Measurements from ENCODE around the gene KDM6B.
A peak's percentile ranks its signal among the peaks of the same experiment; 100 is the strongest.

Gene KDM6B

GRCh38 chr17:7842380-7843256 lies 8.6 kb downstream of the KDM6B start:
- peak; percentile 98 for DNase-seq

GRCh38 chr17:7843257-7843535 lies 9.2 kb downstream of the KDM6B start:
- DNase-seq: no peak

GRCh38 chr17:7843536-7844291 lies 9.7 kb downstream of the KDM6B start:
- peak; percentile 91 for DNase-seq

GRCh38 chr17:7844292-7845154 lies 10.5 kb downstream of the KDM6B start:
- DNase-seq: peak; percentile 79

- DNase-seq: no peak
Measured at GRCh38 chr17:7845359-7846062, 11.5 kb downstream of the KDM6B start.

GRCh38 chr17:7846063-7846735 lies 12.2 kb downstream of the KDM6B start:
- DNase-seq: no peak

- DNase-seq: no peak
Measured at GRCh38 chr17:7846765-7847661, 13.0 kb downstream of the KDM6B start.

- no peak for DNase-seq
Measured at GRCh38 chr17:7848131-7848579, 14.1 kb downstream of the KDM6B start.

- no peak for DNase-seq
Measured at GRCh38 chr17:7848739-7849129, 14.7 kb downstream of the KDM6B start.

- DNase-seq: no peak
Measured at GRCh38 chr17:7849130-7849750, 15.2 kb downstream of the KDM6B start.

- DNase-seq: no peak
Measured at GRCh38 chr17:7849751-7850504, 15.9 kb downstream of the KDM6B start.

GRCh38 chr17:7850701-7851437 lies 16.9 kb downstream of the KDM6B start:
- no peak for DNase-seq

GRCh38 chr17:7851438-7852261 lies 17.6 kb downstream of the KDM6B start:
- peak; percentile 95 for DNase-seq

- peak; percentile 4 for DNase-seq
Measured at GRCh38 chr17:7852262-7852670, 18.2 kb downstream of the KDM6B start.

- DNase-seq: peak; percentile 9
Measured at GRCh38 chr17:7852919-7853690, 19.1 kb downstream of the KDM6B start.

GRCh38 chr17:7853691-7854038 lies 19.6 kb downstream of the KDM6B start:
- DNase-seq: peak; percentile 7

GRCh38 chr17:7854078-7854777 lies 20.2 kb downstream of the KDM6B start:
- DNase-seq: peak; percentile 4

Data from stimulated activated CD4-positive, alpha-beta T cell treated with anti-CD3 and anti-CD28 coated beads, Interleukin-4, amount 100 ng/mL, for 1 hour (primary cell).